GM19238 (cell line): ENCODE measurements around the gene ARHGAP33.

ENCODE experiments used
- DNase-seq: peaks from one replicate; pipeline ENCODE4 v3.0.0; 2011; ENCODE audit warnings: low spot score; ENCODE audit not compliant: insufficient read length

The ARHGAP33 gene

GRCh38 chr19:35740423-35741202 lies 34.8 kb upstream of the ARHGAP33 start:
- DNase-seq, result peak; percentile 99

GRCh38 chr19:35741203-35741515 lies 34.2 kb upstream of the ARHGAP33 start:
- DNase-seq, result no peak

- no peak for DNase-seq
These were observed 33.1 kb upstream of the ARHGAP33 start, which contains the start of gene IGFLR1 for GRCh38 chr19:35742121-35742724. Gene IGFLR1 (minus strand): TSS chr19:35742452. CDS start chr19:35741180, 1,272 bp downstream.

DNA sequence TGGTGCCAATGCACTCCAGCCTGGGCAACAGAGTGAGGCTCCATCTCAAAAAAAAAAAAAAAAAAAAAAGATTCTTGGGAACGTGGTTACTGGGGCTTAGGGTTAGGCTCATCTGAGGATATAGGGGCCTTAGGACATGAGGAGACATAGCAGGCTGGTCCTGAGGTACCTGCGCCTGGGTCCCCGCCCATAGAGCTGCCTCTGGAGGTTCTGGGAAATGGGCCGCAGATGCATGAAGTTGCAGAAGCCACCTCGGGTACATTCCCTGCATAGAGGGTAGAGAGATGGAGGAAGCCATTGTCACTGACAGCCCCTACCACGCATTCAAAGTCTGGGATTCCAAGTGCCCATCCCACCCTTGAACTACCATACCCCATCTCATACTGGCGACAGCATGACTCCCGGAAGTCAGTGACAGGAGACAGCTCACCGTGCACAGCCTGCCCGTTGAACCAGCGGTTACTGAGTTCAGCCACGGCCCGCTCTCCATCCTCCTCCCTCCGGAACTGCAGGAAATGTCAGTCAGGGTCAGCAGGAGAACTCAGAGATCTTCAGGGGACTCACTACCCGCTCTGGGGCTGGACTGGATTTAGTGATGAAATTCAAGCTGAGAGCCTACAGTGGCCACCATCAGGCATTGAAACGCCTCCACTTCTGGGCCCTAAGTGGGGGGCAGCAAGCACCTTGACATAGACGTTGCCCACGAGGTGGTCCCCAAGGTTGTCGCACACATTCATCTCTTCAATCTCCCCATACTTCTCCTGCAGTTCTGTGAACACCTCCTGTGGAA lies 31.5 kb upstream of the ARHGAP33 start:
- no peak for DNase-seq

- peak; percentile 62 for DNase-seq
These were observed 30.7 kb upstream of the ARHGAP33 start for GRCh38 chr19:35744430-35745327.

DNA sequence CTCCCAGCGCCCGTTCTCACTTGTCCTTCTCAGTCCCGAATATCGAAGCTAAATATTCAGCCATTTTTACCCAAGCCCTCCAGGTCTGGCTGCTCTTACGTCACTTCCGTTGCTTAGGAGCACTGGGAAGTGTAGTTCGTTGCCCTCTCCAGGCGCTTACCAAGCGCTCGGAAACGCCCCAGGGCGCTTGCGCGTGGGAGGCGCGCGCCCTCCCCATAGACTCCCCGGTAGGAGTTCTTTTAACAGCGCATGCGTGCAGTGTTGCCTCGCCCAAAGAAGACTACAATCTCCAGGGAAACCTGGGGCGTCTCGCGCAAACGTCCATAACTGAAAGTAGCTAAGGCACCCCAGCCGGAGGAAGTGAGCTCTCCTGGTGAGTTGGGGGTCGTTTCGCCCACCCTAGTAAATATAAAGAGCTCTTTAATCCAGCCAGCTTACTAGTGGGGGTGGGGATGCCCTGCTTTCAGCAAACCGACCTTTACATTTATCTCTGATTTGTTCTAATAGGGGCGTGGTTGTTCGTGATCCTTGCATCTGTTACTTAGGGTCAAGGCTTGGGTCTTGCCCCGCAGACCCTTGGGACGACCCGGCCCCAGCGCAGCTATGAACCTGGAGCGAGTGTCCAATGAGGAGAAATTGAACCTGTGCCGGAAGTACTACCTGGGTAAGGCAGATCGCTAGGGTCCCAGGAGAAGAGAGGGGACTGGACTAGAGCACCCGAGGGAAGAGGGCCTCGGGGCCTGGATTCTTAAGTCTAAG lies 29.9 kb upstream of the ARHGAP33 start, which contains the start of the genes PSENEN and U2AF1L4:
Gene PSENEN (plus strand): TSS at position 324 of the 759 bp plus-strand sequence. CDS start 280 bp downstream, at position 604.
Gene U2AF1L4 (minus strand): TSS at position 91 of the 759 bp plus-strand sequence. CDS start 27 bp downstream, at position 64.
- DNase-seq, result peak; percentile 76

GRCh38 chr19:35746087-35746462 lies 29.3 kb upstream of the ARHGAP33 start:
- DNase-seq, result no peak

DNA sequence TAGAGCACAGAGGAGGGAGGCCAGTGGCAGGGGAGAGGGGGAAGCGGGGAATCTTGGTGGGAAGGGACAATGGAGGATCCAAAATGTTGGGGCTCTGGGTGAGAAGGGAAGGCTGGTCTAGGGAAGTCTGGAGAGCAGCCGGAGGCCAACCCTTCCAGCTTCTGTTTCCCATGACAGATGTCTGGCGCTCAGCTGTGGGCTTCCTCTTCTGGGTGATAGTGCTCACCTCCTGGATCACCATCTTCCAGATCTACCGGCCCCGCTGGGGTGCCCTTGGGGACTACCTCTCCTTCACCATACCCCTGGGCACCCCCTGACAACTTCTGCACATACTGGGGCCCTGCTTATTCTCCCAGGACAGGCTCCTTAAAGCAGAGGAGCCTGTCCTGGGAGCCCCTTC lies 28.8 kb upstream of the ARHGAP33 start:
- DNase-seq, result no peak

- DNase-seq, result peak; percentile 91
These were observed 27.0 kb upstream of the ARHGAP33 start, which contains the start of gene LIN37 for GRCh38 chr19:35748106-35749020. Gene LIN37 (plus strand): TSS chr19:35748576. CDS start chr19:35748725, 149 bp downstream.

- no peak for DNase-seq
These were observed 25.2 kb upstream of the ARHGAP33 start for GRCh38 chr19:35750167-35750566.

DNA sequence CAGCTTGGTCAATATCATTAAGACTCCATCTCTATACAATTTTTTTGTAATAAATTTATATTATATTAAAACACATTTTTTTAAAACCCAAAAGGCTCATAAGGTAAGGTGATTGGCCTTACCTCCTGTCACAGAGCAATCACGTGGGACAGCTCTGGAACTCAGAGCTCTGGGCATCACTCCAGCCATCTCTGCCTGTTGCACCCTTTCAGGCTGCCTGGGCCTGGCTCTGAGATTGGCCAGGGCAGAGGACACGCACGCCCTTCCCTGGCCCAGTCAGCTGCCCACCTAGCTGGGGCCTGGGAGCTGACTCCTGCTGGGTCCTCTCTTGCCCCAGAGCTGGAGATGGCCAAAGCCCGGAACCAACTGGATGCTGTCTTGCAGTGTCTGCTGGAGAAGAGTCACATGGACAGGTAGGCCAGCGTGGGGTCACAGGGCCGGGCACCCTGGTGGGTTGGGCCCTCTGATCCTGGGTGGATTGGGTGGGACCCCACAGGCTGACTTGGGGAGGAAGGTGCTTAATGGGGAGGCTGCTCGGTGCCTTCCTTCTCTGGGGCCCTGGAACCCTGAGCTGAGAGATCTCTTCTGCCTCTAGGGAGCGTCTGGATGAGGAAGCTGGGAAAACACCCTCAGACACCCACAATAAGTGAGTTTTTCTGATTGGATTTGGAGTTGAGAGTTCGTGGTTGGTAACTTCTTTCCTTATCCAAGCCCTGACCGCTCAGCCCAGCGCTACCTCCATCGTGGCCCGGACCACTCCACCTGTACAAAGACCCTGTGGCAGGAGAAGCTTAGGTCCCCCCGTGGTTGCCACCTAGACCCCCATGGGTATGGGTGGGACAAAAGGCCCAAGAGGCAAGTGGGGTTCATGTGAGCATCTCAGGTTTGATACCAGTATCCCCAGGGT lies 23.3 kb upstream of the ARHGAP33 start:
- DNase-seq, result no peak

DNA sequence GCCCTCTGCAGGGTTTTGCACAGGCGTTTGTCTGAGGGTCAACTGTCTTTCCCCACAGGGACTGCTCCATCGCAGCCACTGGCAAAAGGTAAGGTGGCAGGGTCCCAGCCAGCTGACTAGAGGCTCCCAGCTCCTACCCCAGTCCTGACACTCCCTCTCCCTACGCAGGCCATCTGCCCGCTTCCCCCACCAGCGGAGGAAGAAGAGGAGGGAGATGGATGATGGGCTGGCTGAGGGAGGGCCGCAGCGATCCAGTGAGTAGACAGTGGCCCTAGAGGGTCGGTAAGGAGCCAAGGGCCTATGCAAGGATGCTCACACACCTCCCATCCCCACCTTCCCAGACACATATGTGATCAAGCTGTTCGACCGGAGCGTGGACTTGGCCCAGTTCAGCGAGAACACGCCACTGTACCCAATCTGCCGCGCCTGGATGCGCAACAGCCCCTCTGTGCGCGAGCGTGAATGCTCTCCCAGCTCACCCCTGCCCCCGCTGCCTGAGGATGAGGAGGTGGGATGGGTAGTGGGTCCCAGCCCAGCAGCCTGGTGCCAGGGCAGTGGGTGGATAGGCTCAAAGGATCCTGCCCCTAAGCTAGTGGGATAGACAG lies 22.5 kb upstream of the ARHGAP33 start:
- DNase-seq, result no peak

GRCh38 chr19:35753634-35754369 lies 21.6 kb upstream of the ARHGAP33 start:
- DNase-seq, result no peak

- no peak for DNase-seq
These were observed 20.8 kb upstream of the ARHGAP33 start for GRCh38 chr19:35754370-35755130.

DNA sequence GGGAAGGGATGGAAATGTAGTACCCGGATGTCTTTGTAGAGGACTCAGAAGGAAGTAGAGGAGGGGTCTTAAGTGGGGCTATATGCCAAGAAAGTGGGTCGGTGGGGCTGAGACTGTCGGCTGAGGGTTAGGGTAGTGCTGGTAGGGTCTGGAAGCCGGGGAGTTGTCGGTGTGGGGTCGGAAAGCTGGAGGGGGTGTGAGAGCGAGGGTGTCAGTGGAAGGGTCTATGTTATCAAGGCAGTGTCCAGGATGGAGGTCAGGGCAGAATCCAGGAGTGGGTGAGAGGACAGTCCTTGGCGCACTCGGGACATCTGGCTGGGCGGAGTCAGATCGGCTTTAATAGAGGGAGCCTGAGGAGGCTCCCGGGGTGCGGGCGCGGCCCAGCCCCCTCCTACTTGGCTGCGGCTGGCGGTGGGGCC lies 20.2 kb upstream of the ARHGAP33 start:
- DNase-seq, result no peak
